Stimulated activated CD4-positive, alpha-beta T cell treated with anti-CD3 and anti-CD28 coated beads, Interleukin-2, amount 100 ng/mL, for 4 hours (primary cell): ENCODE data around the gene REV3L.

Experiments used
- DNase-seq: peaks from one replicate; pipeline ENCODE4 v3.0.0-alpha.2; 2020; ENCODE audit warnings: low read depth

REV3L gene

DNA sequence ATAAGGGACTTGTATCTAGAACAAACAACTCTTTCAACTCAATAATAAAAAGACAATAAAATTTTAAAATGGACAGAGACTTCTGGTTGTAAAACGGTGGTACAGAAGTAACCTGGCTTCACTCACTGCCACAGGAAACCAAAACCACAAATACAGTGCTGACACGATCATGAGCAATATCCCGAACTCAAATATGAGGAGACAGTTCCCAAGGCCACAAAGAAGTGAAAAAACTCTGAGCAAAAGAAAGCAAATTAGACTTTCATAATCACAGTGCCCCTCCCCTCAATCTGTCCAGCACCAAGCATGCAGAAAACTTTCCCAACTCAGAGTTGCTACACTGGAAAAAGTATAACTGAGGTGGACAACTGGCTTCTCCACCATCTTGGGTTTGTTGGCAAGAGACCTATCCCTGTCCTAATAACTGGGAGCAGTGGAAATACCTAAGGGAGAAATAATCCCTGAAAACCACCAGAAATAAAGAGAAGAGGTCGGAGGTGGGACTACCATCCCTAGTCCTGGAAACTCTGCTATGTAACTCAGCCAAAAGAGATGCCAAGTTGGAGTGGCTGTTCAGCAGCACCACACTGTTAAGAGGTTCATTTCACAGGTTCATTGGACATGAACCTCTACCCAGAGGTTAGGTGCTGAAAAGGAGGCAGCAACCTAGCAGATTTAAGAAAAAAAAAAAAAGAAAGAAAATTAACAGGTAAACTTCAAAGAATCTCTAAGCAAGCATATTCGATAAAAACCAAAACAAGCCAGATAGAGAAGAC is 55.5 kb downstream of the REV3L start:
- no peak for DNase-seq

GRCh38 chr6:111423960-111424846 is 58.8 kb downstream of the REV3L start:
- no peak for DNase-seq

DNA sequence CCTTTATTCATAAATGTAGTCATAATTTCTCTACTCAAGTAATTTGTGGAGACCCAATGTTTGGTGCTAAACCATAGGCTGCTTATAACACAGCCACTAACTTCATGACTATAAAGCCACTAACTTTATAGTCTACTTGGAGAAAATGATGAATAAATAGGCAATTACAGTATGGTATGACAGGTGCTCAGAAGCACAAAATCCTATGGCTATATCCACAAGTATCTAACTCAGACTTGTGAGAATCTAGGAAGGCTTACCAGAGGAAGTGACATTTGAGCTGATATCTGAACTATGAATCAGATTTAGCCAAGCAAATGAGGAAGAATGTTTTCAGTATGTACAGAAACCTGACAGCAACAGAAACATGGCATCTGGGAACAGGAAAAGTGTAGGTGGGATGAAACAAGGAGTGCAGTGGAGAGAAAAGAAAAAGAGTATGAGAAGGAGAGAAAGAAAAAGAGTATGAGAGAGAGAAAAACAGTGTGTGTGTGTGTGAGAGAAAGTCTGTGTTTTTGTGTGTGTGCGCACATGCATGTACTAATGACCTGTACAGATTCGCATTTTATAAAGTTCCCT is 59.9 kb downstream of the REV3L start:
- DNase-seq = no peak

DNA sequence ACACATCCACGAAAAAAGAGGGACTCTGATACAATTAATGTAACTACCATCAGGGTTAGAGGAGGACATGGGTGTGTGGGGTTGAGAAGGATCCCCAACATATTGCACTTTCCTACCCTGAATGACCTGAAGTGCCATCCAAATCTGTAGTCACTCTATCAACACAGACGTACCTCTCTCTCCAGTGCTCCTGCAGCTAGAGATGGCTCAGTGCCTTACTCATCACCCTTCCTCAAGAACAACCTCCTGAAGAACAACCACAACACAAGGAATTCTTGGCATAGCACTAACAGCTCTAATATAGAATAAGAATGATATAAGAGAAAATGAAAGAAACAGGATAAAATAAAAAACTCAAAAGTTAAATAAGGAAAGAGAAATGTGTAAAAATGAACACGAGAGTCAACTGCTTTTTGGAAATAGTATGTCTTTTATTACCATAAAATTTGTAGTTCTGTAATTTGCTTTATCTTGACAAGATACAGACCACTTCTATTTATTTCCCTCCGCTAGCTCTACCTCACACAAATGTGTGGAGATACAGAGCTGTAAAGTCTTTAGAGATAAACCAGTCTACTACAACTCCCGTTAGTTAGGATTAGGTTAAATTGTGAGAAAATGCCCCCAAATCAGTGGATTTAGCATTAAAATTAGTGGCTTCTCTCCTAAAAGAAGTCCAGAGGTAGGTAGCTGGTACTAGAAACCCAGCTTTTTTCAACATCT is 63.9 kb downstream of the REV3L start:
- DNase-seq = no peak

DNA sequence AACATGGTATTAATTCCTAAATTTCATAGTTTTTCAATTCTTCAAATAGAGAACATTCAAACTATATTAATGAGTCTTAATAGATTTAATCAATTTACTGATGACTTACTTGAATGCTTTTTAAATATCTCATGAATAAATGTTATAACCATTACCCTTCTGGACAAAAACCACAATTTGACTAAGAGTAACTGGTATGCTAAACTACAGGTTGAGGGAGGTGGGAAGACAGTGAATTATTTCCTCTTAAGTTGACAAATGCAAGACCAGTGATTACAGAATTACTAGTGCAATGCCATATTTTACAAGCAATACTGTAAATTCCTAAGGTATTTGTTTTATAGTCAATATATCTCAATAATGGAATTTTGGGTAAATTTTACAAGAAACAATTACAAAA is 65.1 kb downstream of the REV3L start:
- DNase-seq = no peak

- no peak for DNase-seq
Observed at GRCh38 chr6:111417181-111417585, 65.8 kb downstream of the REV3L start.

- DNase-seq = no peak
Observed at GRCh38 chr6:111416529-111416928, 66.5 kb downstream of the REV3L start.

- DNase-seq = no peak
Observed at GRCh38 chr6:111414373-111414772, 68.6 kb downstream of the REV3L start.

- DNase-seq = no peak
Observed at GRCh38 chr6:111411978-111412566, 70.9 kb downstream of the REV3L start.

GRCh38 chr6:111411046-111411445 is 72.0 kb downstream of the REV3L start:
- no peak for DNase-seq

DNA sequence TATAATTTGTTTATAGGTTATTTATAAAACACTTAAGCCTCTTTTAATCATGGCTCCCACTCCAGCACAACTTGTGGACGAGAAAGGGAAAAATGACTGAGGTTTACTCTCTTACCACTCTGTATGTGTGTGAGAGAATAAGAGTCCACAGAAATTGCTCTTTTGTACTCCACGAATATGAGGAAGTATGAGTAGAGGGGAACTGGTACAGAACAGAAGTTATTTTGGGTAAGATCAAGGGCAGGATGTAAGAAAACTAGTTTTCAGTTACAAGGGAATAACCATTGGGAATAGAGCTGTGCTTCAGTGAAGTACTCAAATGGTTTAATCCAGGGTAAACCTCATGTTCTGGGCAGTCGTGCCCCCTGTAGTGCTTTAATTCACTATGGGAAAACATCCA is 72.6 kb downstream of the REV3L start:
- DNase-seq = no peak

GRCh38 chr6:111409430-111409829 is 73.6 kb downstream of the REV3L start:
- DNase-seq = no peak

DNA sequence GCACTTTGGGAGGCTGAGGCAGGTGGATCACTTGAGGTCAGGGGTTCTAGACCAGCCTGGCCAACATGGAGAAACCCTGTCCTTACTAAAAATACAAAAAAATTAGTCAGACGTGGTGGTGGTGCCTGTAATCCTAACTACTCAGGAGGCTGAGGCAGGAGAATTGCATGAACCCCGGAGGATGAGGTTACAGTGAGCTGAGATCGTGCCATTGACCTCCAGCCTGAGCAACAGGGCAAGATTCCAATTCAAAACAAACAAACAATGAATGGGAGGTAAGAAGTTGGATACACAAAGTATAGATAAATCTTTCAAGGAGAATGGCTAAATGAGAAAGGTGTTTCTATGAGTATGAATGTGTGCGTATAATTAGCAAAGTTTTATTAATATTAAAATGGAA is 75.3 kb downstream of the REV3L start:
- DNase-seq = no peak

- DNase-seq = no peak
Observed at GRCh38 chr6:111406200-111406721, 76.8 kb downstream of the REV3L start.

DNA sequence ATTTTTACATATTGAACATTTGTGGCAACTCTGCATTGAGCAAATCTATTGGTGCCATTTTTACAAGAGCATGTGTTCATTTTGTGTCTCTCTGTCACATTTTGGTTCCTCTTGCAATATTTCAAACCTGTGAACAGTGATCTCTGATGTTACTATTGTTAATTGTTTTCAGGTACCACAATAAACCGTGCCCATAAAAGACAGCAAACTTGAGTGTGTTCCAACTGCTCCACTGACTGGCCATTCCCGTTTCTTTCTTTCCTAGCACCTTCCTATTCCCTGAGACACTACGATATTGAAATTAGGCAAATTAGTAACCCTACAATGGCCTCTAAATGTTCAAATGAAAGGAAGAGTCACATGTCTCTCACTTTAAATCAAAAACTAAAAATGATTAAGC is 79.6 kb downstream of the REV3L start:
- DNase-seq = no peak

DNA sequence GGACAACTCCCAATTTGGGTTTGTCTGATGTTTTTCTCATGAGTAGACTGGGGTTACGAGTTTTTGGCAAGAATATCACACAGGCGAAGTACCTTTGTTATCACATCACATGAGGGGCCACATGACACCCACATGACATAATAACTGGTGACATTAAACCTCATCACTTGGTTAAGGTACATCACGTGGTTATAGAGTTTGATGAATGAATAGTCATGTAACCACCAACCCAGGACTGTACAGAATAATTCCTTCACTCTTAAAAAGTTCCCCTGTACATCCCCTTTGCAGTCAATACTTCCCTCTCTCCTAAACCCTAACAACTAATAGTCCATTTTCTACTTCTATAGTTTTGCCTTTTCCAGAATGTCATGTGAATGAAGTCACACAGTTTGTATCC is 83.4 kb downstream of the REV3L start:
- DNase-seq = no peak

GRCh38 chr6:111388681-111389080 is 94.3 kb downstream of the REV3L start:
- DNase-seq = no peak

GRCh38 chr6:111382476-111383294 is 100.3 kb downstream of the REV3L start:
- no peak for DNase-seq

GRCh38 chr6:111381728-111382127 is 101.3 kb downstream of the REV3L start:
- DNase-seq = no peak

DNA sequence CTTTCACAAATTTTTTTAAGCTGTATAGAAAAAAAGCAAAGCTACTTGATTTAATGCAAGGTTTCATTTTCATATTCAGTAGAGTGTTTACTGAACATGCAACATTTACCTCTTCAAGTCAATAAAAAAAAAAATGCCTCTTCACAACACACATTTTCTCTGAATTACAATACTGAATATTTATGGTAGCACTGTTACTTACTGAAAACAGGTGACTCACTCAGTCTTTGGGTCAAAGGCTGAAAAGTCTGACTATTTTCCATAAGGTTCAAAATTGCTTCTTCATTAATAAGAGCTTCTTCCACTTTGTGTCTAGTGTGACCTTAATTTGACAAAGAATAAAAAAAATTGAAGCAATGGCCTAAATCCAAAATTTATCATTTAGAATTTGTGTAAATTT is 101.9 kb downstream of the REV3L start:
- DNase-seq = no peak

GRCh38 chr6:111379831-111380230 is 103.2 kb downstream of the REV3L start:
- no peak for DNase-seq
